GM23338 (cell line): Measurements from ENCODE around the gene CATSPER3. TPM values are rescaled to one million over a fixed set of nuclear protein-coding genes. Genes with fewer than 3 reads are reported as not detected.

Experiments used
- ATAC-seq: fragments of 200-7000 bp; cut with Tn5 transposase; 3 replicates; pipeline ENCODE4 v1.9.1; 2020
- DNase-seq: peaks from one replicate; pipeline ENCODE4 v3.0.0-alpha.2; 2015; ENCODE audit warnings: low spot score
- H2AFZ ChIP-seq: fragments of 200-600 bp; sonication (generic); 2 replicates; pipeline ENCODE4 v1.8.0; 2016; ENCODE audit warnings: antibody characterized with exemption, mild to moderate bottlenecking, moderate library complexity
- H3F3A ChIP-seq: fragments of 200-600 bp; sonication (generic); replicated peaks from 2 replicates; pipeline ENCODE4 v1.8.0; 2017; ENCODE audit warnings: antibody characterized with exemption, mixed run types, low read depth
- H3K27ac ChIP-seq: fragments of 200-600 bp; sonication (generic); 2 replicates; pipeline ENCODE4 v1.6.1; 2016; ENCODE audit warnings: low read depth
- H3K27me3 ChIP-seq: fragments of 200-600 bp; sonication (generic); 2 replicates; pipeline ENCODE4 v1.8.0; 2016; ENCODE audit warnings: mild to moderate bottlenecking, mixed run types, moderate library complexity; ENCODE audit not compliant: insufficient read depth
- H3K36me3 ChIP-seq: fragments of 200-600 bp; sonication (generic); 2 replicates; pipeline ENCODE4 v1.8.0; 2016; ENCODE audit warnings: mild to moderate bottlenecking; ENCODE audit not compliant: insufficient read depth
- H3K4me1 ChIP-seq: fragments of 200-600 bp; sonication (generic); 2 replicates; pipeline ENCODE4 v1.8.0; 2016; ENCODE audit warnings: mild to moderate bottlenecking, moderate library complexity; ENCODE audit not compliant: insufficient read depth
- H3K4me2 ChIP-seq: fragments of 200-600 bp; sonication (generic); 2 replicates; pipeline ENCODE4 v1.7.1; 2017; ENCODE audit warnings: mixed run types
- H3K4me3 ChIP-seq: fragments of 200-600 bp; sonication (generic); 2 replicates; pipeline ENCODE4 v1.6.1; 2016; ENCODE audit warnings: mixed run types
- H3K79me2 ChIP-seq: fragments of 200-600 bp; sonication (generic); replicated peaks from 2 replicates; pipeline ENCODE4 v1.8.0; 2017; ENCODE audit warnings: mild to moderate bottlenecking; ENCODE audit not compliant: insufficient read depth
- H3K9me2 ChIP-seq: fragments of 200-600 bp; sonication (generic); 2 replicates; pipeline ENCODE4 v1.8.0; 2017; ENCODE audit not compliant: insufficient read depth
- H4K20me1 ChIP-seq: fragments of 200-600 bp; sonication (generic); replicated peaks from 2 replicates; pipeline ENCODE4 v1.8.0; 2017; ENCODE audit warnings: mild to moderate bottlenecking; ENCODE audit not compliant: insufficient read depth
- H3K27ac Mint-ChIP-seq: 2 replicates; pipeline ENCODE4 v1.8.0; 2020; ENCODE audit warnings: inconsistent platforms, mild to moderate bottlenecking, moderate library complexity, mixed read lengths
- H3K27me3 Mint-ChIP-seq: 3 replicates; pipeline ENCODE4 v1.8.0; 2022; ENCODE audit warnings: low read depth, mild to moderate bottlenecking, moderate library complexity, mixed read lengths, inconsistent platforms; ENCODE audit not compliant: insufficient read depth, poor library complexity
- H3K36me3 Mint-ChIP-seq: 3 replicates; pipeline ENCODE4 v1.8.0; 2021; ENCODE audit warnings: low read depth, mild to moderate bottlenecking, inconsistent platforms, moderate library complexity, mixed read lengths
- H3K4me1 Mint-ChIP-seq: 3 replicates; pipeline ENCODE4 v1.8.0; 2020; ENCODE audit warnings: mild to moderate bottlenecking, inconsistent platforms, mixed read lengths
- H3K4me3 Mint-ChIP-seq: 3 replicates; pipeline ENCODE4 v1.8.0; 2021; ENCODE audit warnings: moderate library complexity, mild to moderate bottlenecking, inconsistent platforms, mixed read lengths
- H3K9me3 Mint-ChIP-seq: 3 replicates; pipeline ENCODE4 v1.8.0; 2020; ENCODE audit warnings: moderate library complexity, mild to moderate bottlenecking, inconsistent platforms, mixed read lengths
- CTCF ChIP-seq, 2 experiments: fragments of 200-600 bp in 1 of 2; sonication (generic) in 1 of 2; conservative IDR thresholded peaks; 2 replicates each; pipeline versions ENCODE4 v1.5.1 to v1.6.1; 2016 to 2017; ENCODE audit warnings: antibody characterized with exemption in 2 of 2, low read depth in 2 of 2, mild to moderate bottlenecking in 2 of 2, moderate library complexity in 1 of 2
- EZH2 ChIP-seq: fragments of 200-600 bp; sonication (generic); IDR thresholded peaks from one replicate; pipeline ENCODE4 v1.8.0; 2017; ENCODE audit warnings: antibody characterized with exemption, mild to moderate bottlenecking, low read depth; ENCODE audit not compliant: unreplicated experiment
- JUNB ChIP-seq: IDR thresholded peaks from one replicate; pipeline ENCODE4 v1.6.1; 2016; ENCODE audit warnings: antibody characterized with exemption; ENCODE audit not compliant: unreplicated experiment
- NANOG ChIP-seq: IDR thresholded peaks from 2 replicates; pipeline ENCODE4 v1.6.1; 2016; ENCODE audit warnings: antibody characterized with exemption, borderline replicate concordance
- REST ChIP-seq: IDR thresholded peaks from one replicate; pipeline ENCODE4 v1.6.1; 2018; ENCODE audit warnings: antibody characterized with exemption; ENCODE audit not compliant: unreplicated experiment
- ZNF114 ChIP-seq: fragments of 250-450 bp; sonication (Bioruptor Pico); IDR thresholded peaks from 2 replicates; pipeline ENCODE4 v1.5.0; 2020; ENCODE audit warnings: mild to moderate bottlenecking, moderate library complexity
- ZNF331 ChIP-seq: fragments of 250-450 bp; sonication (Bioruptor Pico); IDR thresholded peaks from 2 replicates; pipeline ENCODE4 v1.5.0; 2020; ENCODE audit warnings: low read depth, mild to moderate bottlenecking, moderate library complexity
- polyA plus RNA-seq: library from polyadenylated mRNA; unstranded; fragments of >200 nt; fragmentation: Nextera tagmentation; extraction: Ambion mirVana; gene quantifications from 2 replicates; pipeline ENCODE4 v1.2.1, GENCODE V29; 2016
- total RNA-seq: library from RNA; depleted of rRNA; stranded (reverse); fragments of >200 nt; shearing (Covaris generic); gene quantifications from 2 replicates; pipeline ENCODE4 v1.2.3, GENCODE V29; 2014

CATSPER3 gene
- total and polyA plus RNA-seq, 2 experiments from 2014 or later, result 0.19 TPM; not detected in 1

- H3K27ac ChIP-seq, result no peak overlapping the region
- TF ChIP-seq JUNB (no peak), NANOG (no peak), ZNF114 (CRISPR knock-in tag) (no peak), EZH2 (no peak), REST (no peak)
- peaks cover 79% of the 10 kb centered on the region for H3K27me3 Mint-ChIP-seq
- no peaks in the 10 kb centered on the region for H3K4me1 ChIP-seq
- no peak overlapping the region for H2AFZ ChIP-seq
- DNase-seq, result no peak
- peaks cover 24% of the 10 kb centered on the region for H4K20me1 ChIP-seq
- no peak overlapping the region for H3K27ac Mint-ChIP-seq
- H3K4me3 ChIP-seq, result no peak overlapping the region
- peaks cover 8% of the 10 kb centered on the region; the same call in 1 of the 2 replicates for H3F3A ChIP-seq
- H3K4me3 Mint-ChIP-seq, result no peak overlapping the region
- no peak overlapping the region for H3K4me2 ChIP-seq
- H3K27me3 ChIP-seq, result peaks cover 98% of the 10 kb centered on the region
- H3K79me2 ChIP-seq, result no peaks in the 10 kb centered on the region
- H3K36me3 ChIP-seq, result no peaks in the 10 kb centered on the region
- H3K4me1 Mint-ChIP-seq, result peaks cover 8% of the 10 kb centered on the region
- peaks cover 5% of the 10 kb centered on the region; the same call in 2 of the 3 replicates for H3K9me3 Mint-ChIP-seq
- no peaks in the 10 kb centered on the region for H3K36me3 Mint-ChIP-seq
- no peak for ATAC-seq
- no peaks in the 10 kb centered on the region for H3K9me2 ChIP-seq
Observed at GRCh38 chr5:135045488-135045887, 77.8 kb downstream of the CATSPER3 start.

- peaks cover 12% of the 10 kb centered on the region for H3K4me1 Mint-ChIP-seq
- Histone ChIP-seq H3K9me2 (no peaks in the 10 kb centered on the region), H3K4me3 (no peak overlapping the region), H3K36me3 (no peaks in the 10 kb centered on the region), H3K4me2 (no peak overlapping the region), H3K27ac (no peak overlapping the region), H3K27me3 (peaks cover 98% of the 10 kb centered on the region), H3K79me2 (no peaks in the 10 kb centered on the region), H4K20me1 (peaks cover 16% of the 10 kb centered on the region), H2AFZ (no peak overlapping the region), H3K4me1 (no peaks in the 10 kb centered on the region), H3F3A (no peaks in the 10 kb centered on the region)
- no peak overlapping the region for H3K4me3 Mint-ChIP-seq
- TF ChIP-seq ZNF331, result no peak
- TF ChIP-seq CTCF (conservative IDR thresholded peaks at IDR 0.05; ENCODE audit: low read depth in 2 of 2), result no peak
- no peak for TF ChIP-seq JUNB
- no peaks in the 10 kb centered on the region for H3K36me3 Mint-ChIP-seq
- peaks cover 79% of the 10 kb centered on the region for H3K27me3 Mint-ChIP-seq
- no peak for ATAC-seq
- H3K9me3 Mint-ChIP-seq, result peaks cover under 1% of the 10 kb centered on the region; the same call in 2 of the 3 replicates
- H3K27ac Mint-ChIP-seq, result no peak overlapping the region
- DNase-seq, result no peak
Observed at GRCh38 chr5:135046661-135047346, 79.1 kb downstream of the CATSPER3 start.
